Measurements from ENCODE around the gene NT5C2.
"Not testable (repeated sequence)": the region's sequence is repeated elsewhere in the genome, so short reads cannot be mapped to it uniquely, and the experiment has no call there.

Gene NT5C2

GRCh38 chr10:103175580-103176285, 17.3 kb downstream of the NT5C2 start:
- no peak for DNase-seq (ENCODE audit: low read depth)
- TF ChIP-seq CTCF (IDR thresholded peaks at IDR 0.05; ENCODE audit: low read length, missing control alignments), result no peak
- no peak overlapping the region for H3K4me3 ChIP-seq (replicated peaks; ENCODE audit: low read depth, low read length)

- not testable (repeated sequence) for DNase-seq (ENCODE audit: low read depth); H3K4me3 ChIP-seq (replicated peaks; ENCODE audit: low read depth, low read length)
These were observed 18.7 kb downstream of the NT5C2 start for GRCh38 chr10:103174324-103174723.

- H3K4me3 ChIP-seq (replicated peaks; ENCODE audit: low read depth, low read length), result no peak overlapping the region
- DNase-seq (ENCODE audit: low read depth), result no peak
- no peak for TF ChIP-seq CTCF (IDR thresholded peaks at IDR 0.05; ENCODE audit: low read length, missing control alignments)
These were observed 21.8 kb downstream of the NT5C2 start for GRCh38 chr10:103171278-103171677.

GRCh38 chr10:103168438-103168837, 24.6 kb downstream of the NT5C2 start:
- no peak for TF ChIP-seq CTCF (IDR thresholded peaks at IDR 0.05; ENCODE audit: low read length, missing control alignments)
- peak; percentile 27 for DNase-seq (ENCODE audit: low read depth)
- no peak overlapping the region for H3K4me3 ChIP-seq (replicated peaks; ENCODE audit: low read depth, low read length)

- H3K4me3 ChIP-seq (replicated peaks; ENCODE audit: low read depth, low read length); DNase-seq (ENCODE audit: low read depth): not testable (repeated sequence)
These were observed 25.5 kb downstream of the NT5C2 start for GRCh38 chr10:103167554-103167953.

- DNase-seq (ENCODE audit: low read depth), result no peak
- no peak for TF ChIP-seq CTCF (IDR thresholded peaks at IDR 0.05; ENCODE audit: low read length, missing control alignments)
- no peak overlapping the region for H3K4me3 ChIP-seq (replicated peaks; ENCODE audit: low read depth, low read length)
These were observed 26.5 kb downstream of the NT5C2 start for GRCh38 chr10:103166523-103166922.

- not testable (repeated sequence) for DNase-seq (ENCODE audit: low read depth); H3K4me3 ChIP-seq (replicated peaks; ENCODE audit: low read depth, low read length)
These were observed 29.2 kb downstream of the NT5C2 start for GRCh38 chr10:103163766-103164403.

GRCh38 chr10:103157246-103157645, 35.8 kb downstream of the NT5C2 start:
- no peak overlapping the region for H3K4me3 ChIP-seq (replicated peaks; ENCODE audit: low read depth, low read length)
- DNase-seq (ENCODE audit: low read depth), result no peak
- no peak for TF ChIP-seq CTCF (IDR thresholded peaks at IDR 0.05; ENCODE audit: low read length, missing control alignments)

Measured in fibroblast of pulmonary artery (primary cell).